ENCODE measurements around the gene CD48.
A peak's percentile ranks its signal among the peaks of the same experiment; 100 is the strongest.

Gene CD48

GRCh38 chr1:160742428-160743127 lies 31.0 kb upstream of the CD48 start:
- Histone ChIP-seq H3K4me2 (ENCODE audit: low read length) (peak overlapping the region; percentile 85), H3K27me3 (ENCODE audit: low read depth, low read length) (no peaks in the 10 kb centered on the region), H2AFZ (ENCODE audit: low read depth, low read length) (no peak overlapping the region), H3K79me2 (ENCODE audit: low read length) (peaks cover 69% of the 10 kb centered on the region), H3K36me3 (replicated peaks; ENCODE audit: low read depth, low read length) (peaks cover 32% of the 10 kb centered on the region), H3K4me3 (ENCODE audit: low read length) (peak overlapping the region; percentile 81), H3K27ac (ENCODE audit: low read length) (peak overlapping the region; percentile 83), H3K4me1 (ENCODE audit: low read length) (peaks cover 68% of the 10 kb centered on the region), H3K9ac (ENCODE audit: low read length) (peak overlapping the region; percentile 18; the same call in 1 of the 2 replicates), H4K20me1 (ENCODE audit: insufficient read depth, low read length) (peaks cover 9% of the 10 kb centered on the region; the same call in 1 of the 2 replicates), H3K9me3 (ENCODE audit: insufficient read depth, low read length) (0 out of 2 replicates have a peak, but pooled peaks cover 6% of the 10 kb centered on the region)
- TF ChIP-seq, protein P1, sequence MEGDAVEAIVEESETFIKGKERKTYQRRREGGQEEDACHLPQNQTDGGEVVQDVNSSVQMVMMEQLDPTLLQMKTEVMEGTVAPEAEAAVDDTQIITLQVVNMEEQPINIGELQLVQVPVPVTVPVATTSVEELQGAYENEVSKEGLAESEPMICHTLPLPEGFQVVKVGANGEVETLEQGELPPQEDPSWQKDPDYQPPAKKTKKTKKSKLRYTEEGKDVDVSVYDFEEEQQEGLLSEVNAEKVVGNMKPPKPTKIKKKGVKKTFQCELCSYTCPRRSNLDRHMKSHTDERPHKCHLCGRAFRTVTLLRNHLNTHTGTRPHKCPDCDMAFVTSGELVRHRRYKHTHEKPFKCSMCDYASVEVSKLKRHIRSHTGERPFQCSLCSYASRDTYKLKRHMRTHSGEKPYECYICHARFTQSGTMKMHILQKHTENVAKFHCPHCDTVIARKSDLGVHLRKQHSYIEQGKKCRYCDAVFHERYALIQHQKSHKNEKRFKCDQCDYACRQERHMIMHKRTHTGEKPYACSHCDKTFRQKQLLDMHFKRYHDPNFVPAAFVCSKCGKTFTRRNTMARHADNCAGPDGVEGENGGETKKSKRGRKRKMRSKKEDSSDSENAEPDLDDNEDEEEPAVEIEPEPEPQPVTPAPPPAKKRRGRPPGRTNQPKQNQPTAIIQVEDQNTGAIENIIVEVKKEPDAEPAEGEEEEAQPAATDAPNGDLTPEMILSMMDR (IDR thresholded peaks at IDR 0.05; ENCODE audit: low read depth, low read length): no peak
- no peak for TF ChIP-seq EZH2phosphoT487 (IDR thresholded peaks at IDR 0.05; ENCODE audit: low read depth)

DNA sequence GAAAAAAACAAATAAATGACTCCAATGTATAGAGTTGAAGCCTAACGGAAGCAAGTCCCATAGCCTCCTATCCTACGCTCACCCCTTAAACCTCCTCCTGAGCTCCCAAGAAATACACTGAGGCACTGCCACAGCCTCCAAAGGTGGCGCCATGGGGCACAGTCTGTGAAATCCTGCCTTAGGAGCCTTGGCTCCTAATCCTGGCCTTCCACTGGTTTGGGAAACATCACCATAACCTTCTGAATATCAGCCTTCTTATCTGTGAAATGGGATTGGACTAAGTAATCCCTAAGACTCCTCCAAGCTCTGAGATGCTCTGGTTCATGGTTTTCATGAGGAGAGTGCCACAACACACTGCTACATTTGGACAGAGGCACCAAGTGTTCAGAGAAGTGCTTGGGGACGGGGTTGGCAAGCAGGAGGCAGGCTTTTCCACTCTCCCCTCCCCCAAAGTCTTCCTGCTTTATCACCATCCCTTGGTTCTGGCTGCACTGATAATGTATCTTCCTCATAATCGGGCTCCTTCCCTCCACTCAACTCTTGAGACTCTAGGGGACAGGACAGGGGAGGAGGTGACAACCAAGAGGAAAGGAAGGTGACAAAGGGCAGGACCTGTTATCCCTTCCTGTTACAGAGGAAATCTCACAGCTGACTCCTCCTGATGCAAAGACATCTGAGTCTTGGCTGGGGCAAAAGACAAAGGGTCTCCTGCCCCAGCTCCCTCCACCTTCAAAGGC lies 30.2 kb upstream of the CD48 start:
- peak overlapping the region; percentile 87; the same call in 1 of the 2 replicates for H3K9ac ChIP-seq (ENCODE audit: low read length)
- peaks cover 37% of the 10 kb centered on the region for H3K36me3 ChIP-seq (replicated peaks; ENCODE audit: low read depth, low read length)
- peaks cover 69% of the 10 kb centered on the region for H3K79me2 ChIP-seq (ENCODE audit: low read length)
- no peak for TF ChIP-seq EZH2phosphoT487 (IDR thresholded peaks at IDR 0.05; ENCODE audit: low read depth)
- TF ChIP-seq, protein P1 (IDR thresholded peaks at IDR 0.05; ENCODE audit: low read depth, low read length): peak; percentile 27; the same call in 1 of the 2 replicates
- no peaks in the 10 kb centered on the region for H3K27me3 ChIP-seq (ENCODE audit: low read depth, low read length)
- peaks cover 68% of the 10 kb centered on the region for H3K4me1 ChIP-seq (ENCODE audit: low read length)
- no peak overlapping the region for H2AFZ ChIP-seq (ENCODE audit: low read depth, low read length)
- peaks cover 14% of the 10 kb centered on the region; the same call in 1 of the 2 replicates for H3K9me3 ChIP-seq (ENCODE audit: insufficient read depth, low read length)
- peaks cover 9% of the 10 kb centered on the region; the same call in 1 of the 2 replicates for H4K20me1 ChIP-seq (ENCODE audit: insufficient read depth, low read length)
- H3K4me2 ChIP-seq (ENCODE audit: low read length): peak overlapping the region; percentile 85
- H3K4me3 ChIP-seq (ENCODE audit: low read length): peak overlapping the region; percentile 81
- H3K27ac ChIP-seq (ENCODE audit: low read length): peak overlapping the region; percentile 83

DNA sequence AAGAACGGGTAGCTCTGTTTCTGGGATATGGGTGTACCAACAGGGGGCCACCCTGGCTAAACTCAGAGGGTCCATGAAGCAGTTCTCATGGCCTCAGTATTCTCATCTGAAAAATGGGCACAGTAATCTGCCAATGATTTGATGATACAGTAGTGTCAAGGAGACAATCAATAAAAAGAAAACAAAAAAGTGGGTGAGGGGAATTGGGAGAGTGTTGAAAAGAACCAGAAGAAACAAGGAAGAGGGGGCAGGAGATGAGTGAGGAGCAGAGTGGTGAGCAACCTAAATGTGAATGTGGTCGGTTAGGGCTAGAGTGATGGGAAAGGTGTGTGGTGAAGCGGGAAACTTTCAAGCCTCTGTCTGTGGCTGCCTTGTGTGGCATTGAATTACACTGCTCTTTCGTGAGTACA lies 29.5 kb upstream of the CD48 start:
- no peaks in the 10 kb centered on the region for H3K27me3 ChIP-seq (ENCODE audit: low read depth, low read length)
- H3K9me3 ChIP-seq (ENCODE audit: insufficient read depth, low read length): peaks cover 16% of the 10 kb centered on the region
- no peak overlapping the region for H2AFZ ChIP-seq (ENCODE audit: low read depth, low read length)
- H3K4me1 ChIP-seq (ENCODE audit: low read length): peaks cover 68% of the 10 kb centered on the region
- peak overlapping the region; percentile 85 for H3K4me2 ChIP-seq (ENCODE audit: low read length)
- peaks cover 39% of the 10 kb centered on the region for H3K36me3 ChIP-seq (replicated peaks; ENCODE audit: low read depth, low read length)
- peaks cover 9% of the 10 kb centered on the region; the same call in 1 of the 2 replicates for H4K20me1 ChIP-seq (ENCODE audit: insufficient read depth, low read length)
- H3K9ac ChIP-seq (ENCODE audit: low read length): peak overlapping the region; percentile 87
- TF ChIP-seq, protein P1 (IDR thresholded peaks at IDR 0.05; ENCODE audit: low read depth, low read length): no peak
- TF ChIP-seq EZH2phosphoT487 (IDR thresholded peaks at IDR 0.05; ENCODE audit: low read depth): no peak
- H3K27ac ChIP-seq (ENCODE audit: low read length): peak overlapping the region; percentile 83
- peaks cover 63% of the 10 kb centered on the region for H3K79me2 ChIP-seq (ENCODE audit: low read length)
- H3K4me3 ChIP-seq (ENCODE audit: low read length): peak overlapping the region; percentile 81

- Histone ChIP-seq H3K9me3 (ENCODE audit: insufficient read depth, low read length) (peaks cover 19% of the 10 kb centered on the region), H3K4me2 (ENCODE audit: low read length) (peak overlapping the region; percentile 85), H3K27ac (ENCODE audit: low read length) (peak overlapping the region; percentile 83), H3K4me3 (ENCODE audit: low read length) (peak overlapping the region; percentile 81), H3K4me1 (ENCODE audit: low read length) (peaks cover 65% of the 10 kb centered on the region), H3K79me2 (ENCODE audit: low read length) (peaks cover 57% of the 10 kb centered on the region), H3K9ac (ENCODE audit: low read length) (peak overlapping the region; percentile 87), H4K20me1 (ENCODE audit: insufficient read depth, low read length) (peaks cover 9% of the 10 kb centered on the region; the same call in 1 of the 2 replicates), H3K27me3 (ENCODE audit: low read depth, low read length) (no peaks in the 10 kb centered on the region), H3K36me3 (replicated peaks; ENCODE audit: low read depth, low read length) (peaks cover 42% of the 10 kb centered on the region), H2AFZ (ENCODE audit: low read depth, low read length) (no peak overlapping the region)
- TF ChIP-seq, protein P1 (IDR thresholded peaks at IDR 0.05; ENCODE audit: low read depth, low read length): no peak
- TF ChIP-seq EZH2phosphoT487 (IDR thresholded peaks at IDR 0.05; ENCODE audit: low read depth): no peak
Observed at GRCh38 chr1:160740133-160740688, 28.6 kb upstream of the CD48 start.

Measured in OCI-LY3 (cell line).